Neural cell (in vitro differentiated cells): Measurements from ENCODE around the gene QSOX1.

Experiments
- CTCF ChIP-seq: fragments of 450-650 bp; IDR thresholded peaks from 2 replicates; pipeline ENCODE4 v1.5.1; 2014; ENCODE audit warnings: antibody characterized with exemption, mild to moderate bottlenecking, moderate library complexity; ENCODE audit not compliant: poor library complexity, severe bottlenecking
- EP300 ChIP-seq: fragments of 450-650 bp; conservative IDR thresholded peaks from 2 replicates; pipeline ENCODE4 v1.6.1; 2014; ENCODE audit warnings: antibody characterized with exemption, mild to moderate bottlenecking, moderate library complexity; ENCODE audit not compliant: poor library complexity, severe bottlenecking
- POLR2AphosphoS5 ChIP-seq: IDR thresholded peaks from 2 replicates; pipeline ENCODE4 v1.6.1; 2012
- REST ChIP-seq: IDR thresholded peaks from 2 replicates; pipeline ENCODE4 v1.6.1; 2012; ENCODE audit warnings: borderline replicate concordance
- TAF1 ChIP-seq: IDR thresholded peaks from 2 replicates; pipeline ENCODE4 v1.6.1; 2012; ENCODE audit warnings: low read depth

- TF ChIP-seq CTCF (no peak), EP300 (no peak), TAF1 (no peak), POLR2AphosphoS5 (no peak), REST (no peak)
These were observed 14.3 kb downstream of the QSOX1 start for GRCh38 chr1:180168786-180169639.
